NCI-H2081 (cell line): ENCODE data around the gene SAP30L.
A peak's percentile ranks its signal among the peaks of the same experiment; 100 is the strongest.

Experiments used
- DNase-seq, 2 experiments: peaks; one replicate each; lab custom pipeline; 2025; lab: John Stamatoyannopoulos, UW

Gene SAP30L

GRCh38 chr5:154480847-154481246, 35.0 kb downstream of the SAP30L start:
- DNase-seq = no peak

DNA sequence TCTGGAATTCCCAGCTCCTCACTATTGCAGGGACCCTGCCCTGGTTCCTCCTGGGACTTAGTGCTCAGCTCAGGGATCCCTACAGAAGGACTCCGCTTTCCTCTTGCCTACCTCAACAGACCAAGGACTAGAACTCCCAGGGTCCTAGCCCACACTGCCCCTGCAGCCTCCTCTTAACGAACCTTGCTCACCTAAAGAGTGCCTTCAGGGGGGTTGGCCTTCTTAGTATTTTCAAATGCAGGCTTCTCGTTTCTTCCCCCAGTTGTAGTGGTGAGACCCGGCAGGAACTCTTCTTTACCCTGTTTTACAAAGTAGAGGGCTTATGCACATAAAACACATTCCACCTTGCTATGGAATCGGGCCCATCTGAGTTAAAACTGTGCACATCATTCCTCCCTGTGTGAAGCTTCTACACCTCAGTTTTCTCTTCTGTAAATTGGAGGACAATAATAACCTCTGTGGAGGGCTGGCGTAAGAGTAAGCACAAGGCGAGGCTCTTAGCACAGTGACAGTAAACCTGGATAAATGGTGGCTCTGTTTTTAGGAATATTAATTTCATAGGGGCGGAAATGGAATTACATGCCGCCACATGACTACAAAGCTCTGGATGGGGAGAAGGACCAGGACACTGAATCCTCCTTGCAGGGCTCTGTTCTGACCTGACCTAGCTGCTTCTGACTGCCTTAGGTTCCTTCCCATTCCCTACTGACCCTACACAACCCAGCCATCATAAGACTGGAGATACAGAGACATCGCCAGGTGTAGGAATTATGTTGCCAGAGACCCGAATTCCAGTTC, 36.0 kb downstream of the SAP30L start:
- no peak for DNase-seq

GRCh38 chr5:154482528-154483449, 37.0 kb downstream of the SAP30L start:
- no peak for DNase-seq

DNA sequence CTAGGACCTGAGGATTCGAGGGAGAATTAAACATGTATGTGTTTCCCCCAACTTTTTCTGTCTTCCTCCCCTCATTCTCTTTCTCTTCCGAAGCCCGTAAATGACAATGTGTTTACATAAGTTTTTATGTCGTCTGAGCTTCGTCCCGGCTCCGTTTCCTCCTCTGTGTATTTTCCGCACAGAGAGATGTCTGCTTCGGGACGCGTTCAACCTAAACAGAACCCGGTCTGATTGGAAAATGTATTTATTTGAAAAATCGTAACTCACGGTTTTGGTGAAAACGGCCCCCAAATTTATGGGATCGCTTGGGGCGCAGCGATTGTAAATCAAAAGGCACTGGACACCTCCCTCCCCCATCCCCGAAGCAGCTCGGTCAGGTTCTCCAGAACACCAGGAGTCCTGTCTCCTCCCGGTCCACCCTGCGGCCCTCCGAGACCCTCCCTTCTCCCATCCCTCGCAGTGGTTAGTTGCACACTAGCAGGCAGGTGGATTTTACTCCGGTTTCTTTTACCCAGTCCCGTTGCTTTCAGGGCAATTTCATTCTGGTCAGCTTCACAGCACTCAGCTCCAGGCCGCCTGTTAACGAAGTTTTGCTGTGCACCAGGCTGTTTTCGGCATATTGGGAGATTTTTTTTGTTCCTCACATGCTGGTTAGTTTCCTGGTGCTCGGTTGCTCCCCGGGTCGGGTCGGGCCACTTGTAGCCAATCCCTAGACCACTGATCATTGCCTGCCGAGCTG, 38.0 kb downstream of the SAP30L start:
- no peak for DNase-seq

- DNase-seq = no peak
Observed at GRCh38 chr5:154484393-154485095, 38.7 kb downstream of the SAP30L start.

- DNase-seq = peak; percentile 26 to 36
Observed at GRCh38 chr5:154485096-154485491, 39.3 kb downstream of the SAP30L start.

- peak; percentile 24 to 75 for DNase-seq
Observed at GRCh38 chr5:154485850-154486426, 40.1 kb downstream of the SAP30L start.

- peak; percentile 55 to 75 for DNase-seq
Observed at GRCh38 chr5:154486427-154486866, 40.6 kb downstream of the SAP30L start.

DNA sequence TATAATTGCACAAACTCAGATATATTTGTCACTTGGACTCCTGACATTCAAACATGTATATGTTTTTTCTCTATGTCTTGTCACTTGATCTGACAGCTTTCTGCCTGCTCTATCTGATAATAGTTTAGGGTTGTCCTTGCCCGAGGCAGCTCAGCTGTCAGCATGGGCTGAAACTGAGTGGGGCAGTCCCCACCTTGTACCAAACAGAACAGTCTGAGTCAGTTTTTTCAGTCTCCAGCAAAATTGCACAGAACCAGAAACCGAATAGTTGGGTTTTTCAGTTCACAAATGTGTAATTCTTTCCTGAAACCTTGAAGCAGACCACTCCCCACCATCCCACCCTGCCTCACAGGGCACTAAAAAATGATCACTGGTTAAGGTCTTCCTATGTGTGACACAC, 41.7 kb downstream of the SAP30L start:
- no peak for DNase-seq

- DNase-seq = no peak
Observed at GRCh38 chr5:154491941-154492340, 46.1 kb downstream of the SAP30L start.

DNA sequence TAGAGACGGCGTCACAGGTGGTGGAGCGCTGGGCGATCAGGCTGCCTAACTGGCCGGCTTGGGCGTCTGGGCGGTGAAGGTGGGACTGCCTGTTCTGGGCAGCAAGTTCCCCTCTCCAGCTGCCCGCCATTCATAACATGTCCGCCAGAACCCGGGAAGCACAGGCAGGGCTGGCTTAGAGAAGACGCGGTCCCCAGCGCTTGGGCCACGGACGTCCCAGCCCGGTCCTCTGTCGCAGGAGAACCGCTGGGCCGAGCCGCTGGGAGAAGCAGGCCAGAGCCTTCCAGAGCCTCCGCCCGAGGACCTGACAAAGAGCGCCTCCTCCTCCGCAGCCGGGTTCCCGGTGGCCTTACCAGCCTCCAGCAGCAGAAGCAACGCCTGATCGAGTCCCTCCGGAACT, 47.5 kb downstream of the SAP30L start:
- DNase-seq = no peak

- no peak for DNase-seq
Observed at GRCh38 chr5:154494036-154494435, 48.2 kb downstream of the SAP30L start.

DNA sequence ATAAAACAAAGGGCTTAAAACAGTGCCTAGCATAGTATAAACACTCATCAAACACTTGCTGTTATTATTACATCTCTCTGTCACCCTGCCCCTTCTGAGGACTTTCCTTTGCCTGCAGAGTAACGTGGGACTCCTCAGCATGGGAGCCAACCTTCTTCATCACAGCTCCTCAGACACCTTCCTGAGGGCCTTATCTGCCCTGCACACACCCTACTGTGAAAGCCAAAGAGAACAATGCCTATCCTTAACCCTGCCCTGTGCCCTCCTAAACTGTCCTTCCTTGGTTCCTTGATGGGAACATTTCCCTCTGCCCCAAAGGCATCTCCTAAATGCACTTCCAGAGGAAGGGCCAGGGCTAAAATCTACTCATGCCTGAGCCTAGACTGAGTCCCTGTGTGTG, 52.8 kb downstream of the SAP30L start:
- DNase-seq = no peak

DNA sequence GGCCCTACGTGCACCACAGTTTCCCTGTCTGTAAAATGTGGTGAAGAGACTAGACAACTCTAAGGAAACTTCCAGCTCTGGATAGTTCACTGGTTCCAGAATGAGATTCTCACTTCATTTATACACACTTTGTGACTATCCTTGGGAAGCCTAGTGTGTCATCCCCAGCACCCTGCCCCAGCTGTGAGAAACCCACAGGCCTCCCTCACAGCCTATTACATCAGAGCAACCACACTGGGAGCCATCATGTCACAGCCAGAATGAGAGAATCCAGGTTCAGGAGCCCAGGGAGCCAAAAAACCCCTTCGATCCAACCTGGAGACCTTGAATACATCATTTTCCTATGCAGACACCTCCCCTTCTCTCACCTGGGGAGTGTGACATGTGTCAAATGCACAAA, 53.2 kb downstream of the SAP30L start:
- no peak for DNase-seq

GRCh38 chr5:154501566-154501965, 55.8 kb downstream of the SAP30L start:
- DNase-seq = no peak

DNA sequence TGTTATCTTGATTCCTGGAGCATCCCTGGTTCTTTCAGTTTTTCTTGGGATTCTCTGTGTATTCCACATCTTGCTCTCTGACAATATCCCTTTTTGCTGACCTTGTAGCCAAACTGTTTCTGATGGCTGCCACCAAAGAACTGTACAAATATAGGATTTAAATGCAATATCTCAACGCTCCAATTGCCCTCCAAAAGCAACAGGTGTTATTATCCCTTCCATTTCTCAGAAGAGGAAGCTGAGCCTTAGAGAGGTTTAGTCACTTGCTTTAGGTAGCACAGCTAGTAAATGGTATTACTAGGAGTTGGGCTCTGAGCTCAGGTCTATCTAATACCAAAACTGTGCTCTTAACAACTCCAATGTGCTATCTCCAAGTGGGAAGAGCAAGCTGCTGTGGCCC, 56.4 kb downstream of the SAP30L start:
- no peak for DNase-seq

DNA sequence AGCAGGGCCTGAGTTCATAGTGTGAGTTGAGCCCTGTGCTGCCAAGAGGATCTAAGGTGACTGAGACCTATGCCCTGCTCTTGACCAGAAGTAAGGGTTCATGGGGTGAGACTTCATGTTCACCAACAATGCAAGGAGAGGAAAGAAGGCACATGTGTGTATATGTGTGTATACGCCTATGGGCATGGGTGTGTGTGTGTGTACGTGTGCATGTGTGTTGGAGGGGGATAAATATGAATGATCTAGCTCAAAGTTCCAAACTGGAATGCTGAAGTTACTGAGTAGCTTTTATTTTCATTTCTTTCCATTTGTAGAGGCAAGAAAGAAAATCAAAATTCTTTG, 57.9 kb downstream of the SAP30L start:
- DNase-seq = no peak

- DNase-seq = no peak
Observed at GRCh38 chr5:154505567-154505966, 59.8 kb downstream of the SAP30L start.

- no peak for DNase-seq
Observed at GRCh38 chr5:154506049-154506715, 60.4 kb downstream of the SAP30L start.

GRCh38 chr5:154506716-154507080, 60.9 kb downstream of the SAP30L start:
- DNase-seq = no peak

- no peak for DNase-seq
Observed at GRCh38 chr5:154508114-154508513, 62.3 kb downstream of the SAP30L start.
